HG03280 (cell line): ENCODE results near the gene GDF7.

Experiments used
- ATAC-seq: cut with Tn5 transposase; IDR thresholded peaks from one replicate; pipeline ENCODE4 v1.9.1; 2021; ENCODE audit warnings: mild to moderate bottlenecking, moderate library complexity; ENCODE audit not compliant: unreplicated experiment

Gene GDF7

DNA sequence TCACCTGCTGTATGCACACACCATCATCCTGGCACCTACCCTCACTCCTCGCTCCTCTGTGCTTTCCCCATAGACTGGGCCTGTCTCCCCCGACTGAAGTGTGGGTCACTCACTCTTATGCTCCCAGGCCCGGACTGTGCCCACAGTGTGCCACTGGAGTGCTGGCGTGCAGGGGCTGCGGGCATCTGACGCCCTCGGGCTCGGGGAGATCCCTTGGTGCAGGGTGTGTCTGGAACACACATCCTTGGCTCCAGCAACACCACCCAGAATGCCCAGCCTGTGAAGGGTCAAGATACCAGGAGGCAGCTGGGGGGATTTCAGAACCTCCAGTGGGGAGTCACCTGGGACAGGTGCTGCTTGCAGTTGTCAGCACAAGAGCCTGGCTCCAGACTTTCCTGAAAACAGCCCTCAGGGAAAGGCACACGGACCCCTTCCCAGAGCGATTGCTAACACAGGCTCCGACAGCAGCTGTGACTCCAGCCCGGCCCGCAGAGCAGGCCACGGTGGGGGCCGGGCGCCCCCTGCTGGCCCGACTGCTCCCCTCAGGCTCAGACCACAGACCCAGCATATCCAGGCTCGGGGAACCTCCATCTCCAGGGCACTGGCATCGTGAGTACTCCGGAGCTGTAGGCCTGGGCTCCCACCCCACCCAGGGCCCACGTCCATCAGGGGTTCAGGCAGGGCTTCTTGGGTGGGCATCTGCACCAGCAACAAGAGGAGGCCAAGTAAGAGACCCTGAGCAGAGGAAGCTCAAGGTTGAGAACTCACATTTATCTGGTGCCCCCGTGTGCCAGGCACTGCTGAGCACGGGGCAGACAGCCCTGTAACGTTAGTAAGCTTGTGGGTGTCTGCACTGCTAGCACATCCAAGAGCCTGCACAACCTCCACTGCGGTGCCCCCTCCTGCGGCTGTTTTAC, 24.6 kb upstream of the GDF7 start:
- ATAC-seq = peak; percentile 96

DNA sequence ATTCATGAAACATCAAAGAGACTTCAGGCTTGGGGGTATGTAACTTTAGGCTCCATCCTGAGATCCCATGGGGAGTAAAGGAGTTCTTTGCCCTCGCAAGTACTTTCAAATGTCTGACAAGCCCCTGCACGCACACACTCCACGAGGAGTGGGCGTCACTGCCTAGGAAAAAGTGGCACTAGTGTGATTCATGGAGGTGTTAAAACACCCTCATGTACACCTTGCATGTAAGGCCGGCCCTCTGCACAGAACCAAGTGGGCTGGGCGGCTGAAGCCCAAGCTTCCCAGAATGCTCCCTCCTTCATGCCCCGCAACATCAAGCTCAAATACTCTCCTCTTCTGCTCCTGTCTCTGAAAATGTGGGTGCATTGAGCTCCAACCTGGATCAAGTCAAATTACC, 23.9 kb upstream of the GDF7 start:
- ATAC-seq = no peak

DNA sequence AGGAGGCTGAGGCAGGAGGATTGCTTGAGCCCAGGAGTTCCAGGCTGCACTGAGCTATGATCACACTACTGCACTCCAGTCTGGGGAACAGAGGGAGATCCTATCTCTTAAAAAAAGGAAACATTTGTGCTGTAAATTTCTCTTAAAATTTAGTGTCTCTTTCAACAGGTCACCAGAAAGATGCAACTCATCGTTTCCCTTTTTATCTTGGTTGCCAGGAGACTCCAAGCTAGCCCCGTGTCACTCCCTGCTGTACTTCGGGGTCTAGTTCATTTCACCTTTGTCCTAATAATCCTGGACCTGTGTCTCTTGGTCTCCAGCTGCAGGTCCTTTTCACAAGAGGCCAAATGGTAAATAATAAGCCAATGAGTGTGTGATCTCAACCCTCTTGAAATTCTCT, 23.1 kb upstream of the GDF7 start:
- ATAC-seq = no peak

DNA sequence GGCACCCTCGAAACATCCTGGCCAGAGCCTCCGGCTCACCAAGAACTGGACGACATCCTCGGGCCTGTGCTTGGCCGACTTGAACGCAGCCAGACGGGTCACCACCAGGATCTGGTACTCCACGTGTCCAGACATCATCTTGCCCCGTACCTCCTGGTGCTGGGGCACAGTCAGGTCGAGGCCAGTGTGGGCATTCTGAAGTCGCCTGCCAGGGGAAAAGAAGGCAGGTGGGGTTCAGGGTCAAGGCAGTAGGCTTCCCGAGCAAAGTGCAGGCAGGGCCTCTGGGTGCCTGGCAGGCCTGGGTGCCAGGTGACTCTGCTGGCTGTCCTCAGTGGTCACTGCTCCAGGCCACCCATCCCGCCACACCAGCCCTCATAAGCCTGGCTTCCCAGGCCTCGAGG, 21.6 kb upstream of the GDF7 start:
- no peak for ATAC-seq

DNA sequence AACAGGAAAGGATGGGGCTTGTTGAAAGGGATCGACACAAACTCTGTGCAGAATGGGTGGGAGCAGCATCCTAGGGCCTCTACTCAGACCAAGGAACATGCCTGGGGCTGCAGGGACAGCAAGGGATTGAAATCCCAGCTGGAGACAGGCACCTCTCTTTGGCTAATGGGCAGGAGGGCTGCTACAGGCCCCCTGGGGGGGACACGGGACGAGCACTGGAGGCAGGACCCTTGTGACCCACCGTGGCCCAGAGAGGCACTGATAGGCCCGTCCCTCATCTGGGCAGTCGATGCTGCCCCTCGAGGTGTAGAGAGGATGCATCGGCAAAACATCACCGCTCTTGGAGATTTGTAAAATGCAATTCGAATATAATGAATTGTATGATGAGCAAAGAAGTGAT, 21.2 kb upstream of the GDF7 start:
- ATAC-seq = no peak

DNA sequence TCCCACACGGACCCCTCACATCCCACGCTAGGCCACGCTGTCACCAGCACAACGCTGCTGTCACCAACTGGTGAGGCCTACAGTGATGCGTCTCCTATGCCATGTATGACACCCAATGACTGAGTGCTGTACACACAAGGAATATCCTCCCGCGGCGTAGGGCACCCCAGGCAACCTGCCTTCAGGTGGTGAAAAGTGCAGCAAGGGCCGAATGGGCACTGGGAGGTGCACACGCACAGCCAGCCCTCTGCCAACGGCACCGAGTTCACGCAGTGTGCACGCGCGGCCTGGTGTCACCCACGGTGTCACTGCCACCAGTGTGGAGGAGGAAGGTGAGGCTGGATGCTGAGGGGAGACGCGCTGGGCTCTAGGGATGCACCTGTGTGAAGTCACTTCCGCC, 20.5 kb upstream of the GDF7 start:
- no peak for ATAC-seq

DNA sequence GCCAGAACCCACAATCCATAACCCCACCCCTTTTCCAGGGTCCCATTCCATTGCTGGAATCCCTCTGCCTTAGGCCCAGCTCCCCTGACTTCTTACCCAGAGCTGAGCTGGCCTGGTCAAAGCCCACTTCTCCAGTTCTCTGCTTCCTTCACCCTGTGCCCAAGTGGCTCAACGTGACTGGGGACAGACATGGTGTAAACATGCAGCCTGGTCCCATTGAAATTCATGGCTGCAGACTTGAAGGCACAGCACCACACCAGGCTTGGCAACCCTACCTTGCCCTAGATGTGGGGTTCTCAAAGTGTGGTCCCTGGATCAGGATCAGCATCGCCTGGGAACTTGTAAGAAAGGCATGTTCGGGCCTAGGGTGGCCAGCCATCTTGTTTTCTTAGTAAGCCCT, 19.7 kb upstream of the GDF7 start:
- ATAC-seq = no peak

DNA sequence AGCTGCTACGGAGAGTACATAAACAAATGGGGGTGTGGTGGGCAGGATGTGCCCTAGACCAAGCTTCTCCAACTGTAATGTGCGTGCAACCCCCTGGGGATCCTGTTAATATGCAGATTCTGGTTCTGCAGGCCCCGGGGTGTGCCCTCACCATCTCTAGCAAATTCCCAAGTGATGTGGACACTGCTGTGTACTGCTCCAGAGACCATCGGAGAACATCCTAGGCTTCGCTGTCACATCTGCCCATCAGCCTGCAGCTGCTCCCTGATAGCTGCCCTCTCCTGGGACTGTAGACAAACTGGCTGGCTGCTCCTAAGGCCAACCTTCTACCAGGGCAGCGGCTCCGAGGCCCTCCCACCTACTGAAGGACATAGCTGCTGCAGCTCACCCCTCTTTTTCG, 19.2 kb upstream of the GDF7 start:
- ATAC-seq = no peak

DNA sequence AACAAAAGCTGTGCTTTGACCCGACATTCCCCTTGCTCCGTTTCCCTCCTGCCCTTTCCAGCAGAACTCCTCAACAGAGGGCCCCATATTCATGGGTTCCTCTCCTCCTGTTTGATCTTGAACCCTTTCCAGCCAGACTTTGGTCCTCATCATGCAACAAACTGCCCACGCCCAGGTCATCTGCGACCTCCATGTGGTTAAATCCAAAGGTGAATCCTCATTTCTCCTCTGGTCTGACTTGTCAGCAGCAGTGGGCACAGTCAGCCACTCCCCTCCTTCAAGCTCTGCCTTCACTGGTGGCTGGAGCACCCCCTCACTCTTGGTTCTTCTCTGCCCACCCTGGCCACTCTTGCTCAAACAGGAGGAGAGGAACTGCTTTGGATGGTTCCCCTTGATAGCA, 18.7 kb upstream of the GDF7 start:
- no peak for ATAC-seq

DNA sequence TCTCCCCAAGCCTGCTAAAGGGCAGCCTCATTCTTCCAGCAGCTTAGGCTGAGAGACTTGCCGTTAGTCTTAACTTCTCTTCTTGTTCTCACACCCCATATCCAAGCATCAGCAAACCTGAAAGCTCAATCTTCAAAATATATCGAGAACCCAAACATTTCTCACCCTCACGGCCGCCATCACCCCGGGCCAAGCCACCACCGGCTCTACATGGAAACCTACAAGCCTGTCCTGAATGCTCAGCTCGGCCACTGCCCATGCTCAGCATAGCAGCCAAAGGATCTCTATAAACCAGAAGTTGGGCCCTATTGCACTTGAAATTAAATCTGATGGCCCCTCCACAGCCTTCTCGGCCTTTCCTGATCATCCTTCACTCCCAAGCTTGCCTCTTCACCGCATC, 18.1 kb upstream of the GDF7 start:
- ATAC-seq = no peak

DNA sequence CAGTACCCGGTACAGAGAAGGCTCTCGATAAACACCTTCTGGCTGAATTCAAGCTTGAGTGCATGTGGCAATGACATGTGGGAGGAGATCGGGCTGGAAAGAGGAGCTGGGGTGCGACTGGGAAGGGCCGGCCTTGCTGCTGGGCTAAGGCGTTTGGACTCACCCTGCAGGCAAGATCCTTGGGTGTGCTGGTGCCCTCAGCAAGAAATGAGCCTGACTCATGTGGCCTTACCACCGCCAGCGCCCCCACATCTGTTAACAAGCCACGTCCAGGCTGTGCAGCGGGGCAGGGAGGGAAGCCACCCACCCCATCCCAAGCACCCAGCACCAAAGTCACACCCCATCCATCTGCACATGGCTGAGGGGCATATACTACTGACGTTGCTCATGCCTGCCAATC, 17.4 kb upstream of the GDF7 start:
- ATAC-seq = no peak

DNA sequence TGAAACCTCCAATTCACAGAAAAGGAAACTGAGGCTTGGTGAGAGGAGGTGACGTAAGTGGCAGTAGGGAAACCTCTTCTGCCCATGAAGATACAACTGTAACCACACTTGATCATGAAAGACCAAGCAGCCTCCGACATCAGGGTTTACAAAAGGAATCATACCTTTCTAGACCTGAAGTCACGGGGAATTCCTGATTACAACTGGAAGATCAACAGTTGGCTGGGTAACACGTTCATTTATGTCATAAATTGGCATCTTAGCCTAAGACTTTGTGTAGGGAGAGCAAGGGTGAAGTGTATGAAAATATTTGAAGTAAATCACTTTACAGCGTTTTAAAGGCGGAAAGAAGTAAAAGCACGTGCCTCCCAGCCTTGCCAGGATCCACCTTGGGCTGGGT, 17.0 kb upstream of the GDF7 start:
- no peak for ATAC-seq

DNA sequence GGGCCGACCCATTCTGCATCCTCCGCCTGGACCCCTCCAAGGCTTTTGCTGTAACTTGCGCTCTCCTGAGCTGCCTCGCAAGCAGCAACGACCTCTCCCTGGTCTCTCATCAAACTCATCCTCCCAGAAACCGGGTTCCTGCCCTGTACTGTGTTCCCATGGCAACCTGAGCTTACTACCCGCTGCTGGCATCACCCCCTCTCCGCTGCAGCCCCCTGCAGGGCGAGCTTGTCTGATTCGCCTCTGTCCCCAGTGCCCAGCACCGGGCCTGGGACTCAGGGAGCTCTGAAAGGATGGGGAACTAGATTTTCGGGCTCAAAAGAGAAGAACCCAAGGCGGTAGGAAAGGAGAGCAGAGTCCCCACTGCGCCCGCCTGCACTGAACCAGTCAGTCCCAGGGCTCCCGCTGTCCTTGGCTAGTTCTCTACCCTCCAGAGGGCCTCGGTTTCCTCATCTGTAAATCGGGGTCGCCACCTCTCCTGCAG, 16.5 kb upstream of the GDF7 start:
- ATAC-seq = peak; percentile 10

DNA sequence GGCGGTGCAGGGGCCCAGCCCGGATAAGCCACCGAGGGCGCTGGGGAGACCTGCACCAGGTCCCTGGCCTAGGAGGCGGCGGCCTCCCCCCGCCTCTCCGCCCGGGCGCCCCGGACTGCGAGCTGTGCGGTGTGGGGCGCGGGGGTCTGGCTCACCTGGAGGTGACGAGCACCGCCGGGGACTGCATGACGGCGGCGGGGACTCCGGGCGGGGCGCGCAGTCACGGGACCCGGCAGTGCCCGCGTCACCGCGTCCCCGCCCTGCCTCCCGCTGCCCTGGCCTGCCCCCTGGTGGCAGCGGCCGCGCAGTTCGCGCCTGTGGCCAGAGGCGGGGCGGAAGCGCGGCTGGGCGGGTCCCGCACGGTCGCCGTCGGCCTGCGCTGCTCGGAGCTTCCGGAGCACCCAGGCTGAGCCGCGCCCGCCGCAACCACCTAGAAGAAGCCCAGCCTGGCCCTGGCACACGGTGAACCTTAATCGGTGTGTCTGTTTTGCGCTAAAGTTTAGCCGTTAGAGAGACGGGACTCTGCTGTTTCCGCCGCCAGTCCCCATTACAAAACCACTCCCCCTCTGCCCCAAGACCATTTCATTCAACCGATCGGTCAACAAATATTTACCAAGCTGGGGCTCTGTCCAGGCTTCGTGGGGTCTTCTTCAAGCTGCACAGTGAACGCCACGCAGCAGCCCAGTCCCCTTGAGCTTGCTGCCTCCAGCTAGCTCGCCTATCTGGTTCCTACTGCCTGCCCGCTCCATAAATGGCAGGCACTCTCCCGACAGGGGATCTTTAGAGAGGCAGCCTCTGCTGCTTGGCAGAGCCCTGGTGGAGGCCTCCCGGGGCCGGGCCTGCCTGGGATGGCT, 15.8 kb upstream of the GDF7 start, which contains the start of gene HS1BP3:
HS1BP3 (minus strand) TSS at position 222 of the 854 bp plus-strand sequence; CDS start at position 187, 35 bp downstream.
- ATAC-seq = peak; percentile 97

DNA sequence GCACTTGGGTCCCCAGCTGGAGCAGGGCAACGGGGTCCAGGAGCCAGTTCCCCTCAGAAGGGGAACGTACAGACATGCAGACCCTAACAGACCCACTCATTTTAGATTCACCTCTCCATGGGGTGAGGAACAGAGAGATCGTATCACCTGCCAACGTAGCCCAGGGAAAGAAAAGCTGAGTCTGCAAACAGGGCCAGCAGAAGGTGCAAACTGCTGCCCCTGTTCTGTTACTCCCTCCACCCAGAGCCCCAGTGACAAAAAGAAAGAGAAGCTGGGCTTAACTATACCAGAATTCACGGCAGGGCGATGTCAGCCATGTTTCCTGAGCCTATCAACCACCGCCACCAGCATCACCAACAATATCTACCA, 15.2 kb upstream of the GDF7 start:
- no peak for ATAC-seq

DNA sequence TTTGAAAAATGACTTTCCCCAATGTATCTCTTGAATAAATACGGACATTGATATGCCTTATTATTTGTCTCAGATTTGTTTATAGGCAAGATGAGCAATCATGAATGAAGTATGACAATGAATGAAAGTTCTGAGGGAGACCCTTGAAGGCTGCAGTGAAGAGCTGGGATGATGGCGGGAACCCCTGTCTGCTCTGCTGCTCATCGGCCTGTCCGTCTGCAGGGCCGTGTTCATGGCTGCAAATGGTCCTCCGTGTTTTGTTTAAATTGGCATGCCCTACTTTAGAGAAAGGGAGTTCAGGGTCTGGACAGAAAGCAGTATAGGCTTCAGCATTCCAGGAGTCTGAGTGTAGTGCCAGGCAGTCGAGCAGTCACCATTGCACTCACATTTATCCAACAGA, 14.8 kb upstream of the GDF7 start:
- ATAC-seq = no peak

DNA sequence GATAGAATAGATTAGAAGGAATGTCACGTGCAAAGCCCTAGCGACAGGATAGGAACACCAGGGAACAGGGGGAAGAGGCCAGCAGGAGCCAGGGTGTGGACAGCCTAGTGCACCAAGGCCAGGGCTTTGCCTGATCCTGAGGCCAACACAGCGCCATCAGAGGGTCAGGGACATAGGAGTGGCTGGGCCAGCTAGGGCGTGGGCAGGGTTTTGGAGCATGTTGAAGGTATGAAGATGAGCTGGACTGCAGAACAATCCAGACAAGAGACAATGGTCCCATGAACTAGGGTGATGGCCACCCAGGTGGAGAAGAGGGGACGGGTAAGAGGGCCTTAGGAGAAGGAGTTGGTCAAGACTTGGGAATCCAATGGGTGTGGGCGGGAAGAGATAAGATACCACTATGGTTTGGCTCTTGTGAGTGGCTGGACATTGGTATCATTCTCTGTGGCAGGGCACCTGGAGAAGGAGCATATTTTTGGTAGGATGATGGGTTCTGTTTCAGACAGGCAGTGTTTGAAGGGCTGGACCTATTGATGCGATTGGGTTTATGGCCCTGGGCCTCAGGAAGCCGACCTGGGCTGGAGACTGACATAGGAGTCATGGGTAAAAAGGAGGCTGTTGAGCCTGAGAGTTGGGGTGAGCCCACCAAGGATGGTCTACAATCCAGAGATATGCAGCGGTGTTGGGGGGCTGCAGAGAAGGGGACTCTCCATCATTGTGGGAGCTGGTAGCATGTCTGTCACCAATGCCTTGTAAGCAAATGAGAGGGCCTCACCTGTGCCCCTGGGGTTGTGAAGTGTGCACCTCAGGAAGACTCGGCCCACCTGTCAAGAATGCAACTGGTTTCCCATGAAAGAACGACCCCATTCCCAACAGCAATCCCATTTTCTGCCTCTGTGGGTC, 14.0 kb upstream of the GDF7 start:
- no peak for ATAC-seq

DNA sequence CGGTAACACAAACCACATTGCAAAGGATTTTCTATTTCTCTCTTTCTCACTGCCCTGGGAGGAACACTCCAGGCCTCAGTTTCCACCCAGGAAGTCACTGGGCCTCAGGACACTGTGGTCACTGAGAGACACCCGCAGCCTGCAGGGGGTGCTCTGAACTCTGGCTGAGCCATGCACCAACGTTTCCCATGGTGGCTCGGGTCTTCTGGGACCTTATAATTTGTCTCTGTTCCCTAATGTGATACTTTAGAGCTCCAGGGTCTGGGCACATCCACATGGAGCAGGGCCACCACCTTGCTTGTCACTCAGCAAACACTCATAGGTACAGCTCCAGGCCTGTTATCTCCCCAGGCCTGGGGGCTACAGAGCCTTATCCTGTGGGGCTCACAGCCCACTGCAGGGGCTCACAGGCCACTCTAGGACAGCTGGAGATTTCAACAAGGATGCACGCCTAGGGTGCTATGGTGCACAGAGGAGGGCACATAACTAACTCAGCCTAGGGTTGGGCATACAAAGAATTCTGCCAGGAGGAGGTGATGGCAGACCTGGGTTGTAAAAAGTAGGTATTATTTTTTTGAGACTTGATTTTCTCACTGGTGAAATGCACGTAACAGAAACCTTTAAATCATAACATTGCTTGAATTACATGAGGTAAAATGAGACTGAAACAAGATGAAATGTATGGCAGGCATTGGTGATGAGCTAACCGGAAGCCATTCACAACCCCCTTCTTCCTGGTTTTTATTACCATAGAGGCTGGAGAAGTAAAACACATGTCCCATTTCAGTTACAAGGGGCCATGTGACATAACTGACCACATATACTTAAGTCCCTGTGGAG, 13.0 kb upstream of the GDF7 start:
- ATAC-seq = no peak

DNA sequence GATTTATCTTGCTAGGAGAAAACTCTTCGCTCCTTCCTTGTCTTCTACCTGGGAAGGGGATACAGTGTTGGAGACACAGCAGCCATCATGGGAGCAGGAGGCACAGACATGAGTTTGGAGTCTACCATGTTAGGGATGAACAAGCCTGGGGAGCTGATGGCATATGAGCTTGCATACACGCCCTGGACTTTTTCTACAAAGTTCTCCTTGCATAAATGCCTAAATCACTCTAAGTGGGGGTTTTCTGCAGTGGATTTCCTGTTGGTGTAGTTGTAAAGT, 12.5 kb upstream of the GDF7 start:
- ATAC-seq = no peak

DNA sequence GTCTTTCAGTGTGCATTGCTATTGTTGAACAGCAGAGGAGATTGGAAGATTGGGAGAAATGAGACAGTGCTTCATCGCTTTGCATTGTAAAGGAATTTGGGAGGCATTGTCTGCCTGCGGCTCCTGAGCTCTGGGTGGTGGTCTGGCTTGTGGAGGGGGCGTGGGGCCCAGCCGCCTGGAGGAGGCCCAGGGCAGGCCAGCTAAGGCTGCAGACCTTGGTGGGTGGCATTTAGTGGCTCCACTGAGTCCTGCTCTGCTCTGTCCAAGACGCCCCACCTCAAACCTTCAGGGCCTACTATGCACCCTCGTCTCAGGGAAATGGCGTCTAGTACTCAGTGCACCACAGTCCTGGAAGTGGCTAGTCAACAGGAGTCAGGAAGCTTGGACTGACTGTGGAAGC, 10.4 kb upstream of the GDF7 start:
- no peak for ATAC-seq
